OCI-LY1 (cell line): ENCODE data around the gene SLC25A39.

Experiments used
- CTCF ChIP-seq: fragments of 200-600 bp; sonication (generic), shearing (Covaris generic); IDR thresholded peaks from 2 replicates; pipeline ENCODE4 v1.5.1; 2017; ENCODE audit warnings: mild to moderate bottlenecking, antibody characterized with exemption, low read length, moderate library complexity, mixed read lengths
- EZH2 ChIP-seq: fragments of 200-600 bp; sonication (generic), shearing (Covaris generic); IDR thresholded peaks from 2 replicates; pipeline ENCODE4 v1.8.0; 2017; ENCODE audit warnings: borderline replicate concordance, mixed run types, mild to moderate bottlenecking, antibody characterized with exemption, low read length, moderate library complexity, mixed read lengths

GRCh38 chr17:44314031-44314430, 10.6 kb downstream of the SLC25A39 start:
- TF ChIP-seq CTCF = no peak
- no peak for TF ChIP-seq EZH2
